ENCODE measurements around the gene DOCK8. TPM values are rescaled to one million over a fixed set of nuclear protein-coding genes. Genes with fewer than 3 reads are reported as not detected.

Gene DOCK8
- total RNA-seq, 1 experiment from 2014 or later, result 1.4 TPM

DNA sequence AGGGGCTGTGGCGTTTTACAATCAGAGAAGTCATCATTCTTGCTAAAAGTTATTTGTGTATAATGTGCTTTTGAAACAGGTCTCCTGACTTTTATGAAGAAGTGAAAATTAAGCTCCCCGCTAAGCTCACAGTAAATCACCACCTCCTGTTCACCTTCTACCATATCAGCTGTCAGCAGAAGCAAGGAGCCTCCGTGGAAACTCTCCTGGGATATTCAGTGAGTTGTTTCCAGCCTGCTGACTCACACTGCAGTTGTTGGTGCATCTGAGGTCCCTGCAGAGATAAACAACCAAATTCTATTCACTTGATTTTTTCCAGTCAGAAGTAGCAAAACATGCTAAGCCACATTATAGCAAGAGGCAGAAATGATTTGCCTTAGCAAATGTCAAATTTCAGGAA is 156.7 kb downstream of the DOCK8 start:
- no peaks in the 10 kb centered on the region for H3K9me3 ChIP-seq (ENCODE audit: control insufficient read depth, low read depth, low read length)
- H3K36me3 Mint-ChIP-seq (ENCODE audit: insufficient read depth in 1 of 3, low read depth in 3 of 3), result no peaks in the 10 kb centered on the region
- no peak overlapping the region for H2BK12ac ChIP-seq (ENCODE audit: insufficient read length, low read depth, low read length)
- no peak overlapping the region for H3K14ac ChIP-seq (ENCODE audit: insufficient read depth, low read length)
- no peaks in the 10 kb centered on the region for H3K23me2 ChIP-seq (ENCODE audit: insufficient read length, low read depth, low read length, poor library complexity, severe bottlenecking)
- H3K23ac ChIP-seq (ENCODE audit: insufficient read length, low read depth, low read length), result no peak overlapping the region
- no peaks in the 10 kb centered on the region for H3K9me3 Mint-ChIP-seq
- H3K79me2 ChIP-seq (ENCODE audit: insufficient read depth, low read length), result no peaks in the 10 kb centered on the region
- H2AK5ac ChIP-seq (ENCODE audit: insufficient read length, low read length), result no peak overlapping the region
- no peaks in the 10 kb centered on the region for H3K27me3 ChIP-seq (ENCODE audit: insufficient read depth, low read length)
- H4K5ac ChIP-seq (ENCODE audit: insufficient read length, low read depth, low read length), result no peak overlapping the region
- H2BK15ac ChIP-seq (ENCODE audit: low read depth, low read length), result no peak overlapping the region
- no CpG with 5 or more reads among the region's 3 CpGs for WGBS (ENCODE audit: extremely low coverage, insufficient read length, low lambda C conversion rate)
- H2BK5ac ChIP-seq (ENCODE audit: insufficient read length, low read length), result no peak overlapping the region
- no peaks in the 10 kb centered on the region for H4K20me1 ChIP-seq (ENCODE audit: control insufficient read depth, insufficient read depth, insufficient read length)
- no peak overlapping the region for H4K91ac ChIP-seq (ENCODE audit: insufficient read length, low read depth, low read length)
- H3K4me3 Mint-ChIP-seq, result no peak overlapping the region
- no peaks in the 10 kb centered on the region for H3K27me3 Mint-ChIP-seq (ENCODE audit: low read depth)
- no peak overlapping the region for H3K4me2 ChIP-seq (ENCODE audit: insufficient read depth, insufficient read length, low read length)
- no peak overlapping the region for H2AFZ ChIP-seq (ENCODE audit: low read length)
- H3K56ac ChIP-seq (ENCODE audit: insufficient read length, low read depth, low read length), result no peak overlapping the region
- H3T11ph ChIP-seq (ENCODE audit: low read length), result no peak overlapping the region
- H3K27ac Mint-ChIP-seq, result no peak overlapping the region
- TF ChIP-seq, protein P1, sequence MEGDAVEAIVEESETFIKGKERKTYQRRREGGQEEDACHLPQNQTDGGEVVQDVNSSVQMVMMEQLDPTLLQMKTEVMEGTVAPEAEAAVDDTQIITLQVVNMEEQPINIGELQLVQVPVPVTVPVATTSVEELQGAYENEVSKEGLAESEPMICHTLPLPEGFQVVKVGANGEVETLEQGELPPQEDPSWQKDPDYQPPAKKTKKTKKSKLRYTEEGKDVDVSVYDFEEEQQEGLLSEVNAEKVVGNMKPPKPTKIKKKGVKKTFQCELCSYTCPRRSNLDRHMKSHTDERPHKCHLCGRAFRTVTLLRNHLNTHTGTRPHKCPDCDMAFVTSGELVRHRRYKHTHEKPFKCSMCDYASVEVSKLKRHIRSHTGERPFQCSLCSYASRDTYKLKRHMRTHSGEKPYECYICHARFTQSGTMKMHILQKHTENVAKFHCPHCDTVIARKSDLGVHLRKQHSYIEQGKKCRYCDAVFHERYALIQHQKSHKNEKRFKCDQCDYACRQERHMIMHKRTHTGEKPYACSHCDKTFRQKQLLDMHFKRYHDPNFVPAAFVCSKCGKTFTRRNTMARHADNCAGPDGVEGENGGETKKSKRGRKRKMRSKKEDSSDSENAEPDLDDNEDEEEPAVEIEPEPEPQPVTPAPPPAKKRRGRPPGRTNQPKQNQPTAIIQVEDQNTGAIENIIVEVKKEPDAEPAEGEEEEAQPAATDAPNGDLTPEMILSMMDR (conservative IDR thresholded peaks at IDR 0.05), result no peak
- H3K4ac ChIP-seq (ENCODE audit: low read depth, low read length), result no peak overlapping the region
- no peak for DNase-seq
- H3K9ac ChIP-seq (ENCODE audit: extremely low read depth, insufficient read length, low read length), result no peak overlapping the region
- H3K27ac ChIP-seq (ENCODE audit: insufficient read length, low read depth, low read length), result no peak overlapping the region
- no peaks in the 10 kb centered on the region for H3K4me1 ChIP-seq (ENCODE audit: insufficient read depth, low read length)
- no peak overlapping the region for H4K8ac ChIP-seq (replicated peaks; ENCODE audit: insufficient read length, low read depth, low read length)
- no peak overlapping the region for H2BK120ac ChIP-seq (ENCODE audit: low read depth, low read length, poor library complexity, severe bottlenecking)
- H3K18ac ChIP-seq (ENCODE audit: insufficient read length, low read depth, low read length), result no peak overlapping the region
- H2BK20ac ChIP-seq (ENCODE audit: low read depth, low read length, poor library complexity, severe bottlenecking), result no peak overlapping the region
- H3K79me1 ChIP-seq (ENCODE audit: insufficient read depth, low read depth, low read length, poor library complexity, severe bottlenecking), result no peaks in the 10 kb centered on the region
- H3K4me1 Mint-ChIP-seq, result peaks cover 10 to 13% of the 10 kb centered on the region in 2 experiments
